Stimulated activated naive CD8-positive, alpha-beta T cell treated with anti-CD3 and anti-CD28 coated beads, Interleukin-15, Interleukin-2, amounts not matched to agents 100 ng/mL and 50 ng/mL, for 24 hours (primary cell): ENCODE measurements around the gene GGTLC1.

Experiments used
- H3K27ac Mint-ChIP-seq: one replicate; pipeline ENCODE4 v1.8.0; 2021; ENCODE audit warnings: mild to moderate bottlenecking, mixed read lengths
- H3K27me3 Mint-ChIP-seq: one replicate; pipeline ENCODE4 v1.8.0; 2021; ENCODE audit warnings: mixed read lengths
- H3K36me3 Mint-ChIP-seq: one replicate; pipeline ENCODE4 v1.8.0; 2021; ENCODE audit warnings: low read depth, mixed read lengths
- H3K4me1 Mint-ChIP-seq: one replicate; pipeline ENCODE4 v1.8.0; 2021; ENCODE audit warnings: low read depth, mixed read lengths
- H3K4me3 Mint-ChIP-seq: one replicate; pipeline ENCODE4 v1.8.0; 2021; ENCODE audit warnings: mild to moderate bottlenecking, mixed read lengths
- H3K9me3 Mint-ChIP-seq: one replicate; pipeline ENCODE4 v1.8.0; 2021; ENCODE audit warnings: mixed read lengths

Gene GGTLC1

GRCh38 chr20:23988561-23988960, at the start of gene GGTLC1:
Gene GGTLC1 (minus strand): TSS chr20:23988779. CDS start chr20:23986611, 2,168 bp downstream.
- Mint-ChIP-seq H3K4me3 (no peak within 1 kb of the TSS), H3K36me3 (no peaks in the 10 kb centered on the region), H3K4me1 (no peaks in the 10 kb centered on the region), H3K27ac (no peak within 1 kb of the TSS), H3K9me3 (no peaks in the 10 kb centered on the region), H3K27me3 (no peaks in the 10 kb centered on the region)

- H3K4me3 Mint-ChIP-seq: no peak overlapping the region
- H3K27ac Mint-ChIP-seq: no peak overlapping the region
- H3K4me1 Mint-ChIP-seq: peaks cover 25% of the 10 kb centered on the region
- H3K9me3 Mint-ChIP-seq: peaks cover 5% of the 10 kb centered on the region
- no peaks in the 10 kb centered on the region for H3K36me3 Mint-ChIP-seq
- H3K27me3 Mint-ChIP-seq: no peaks in the 10 kb centered on the region
Observed at GRCh38 chr20:24034820-24035219, 46.2 kb upstream of the GGTLC1 start.

GRCh38 chr20:24033565-24033964, 45.0 kb upstream of the GGTLC1 start:
- Mint-ChIP-seq H3K4me1 (peaks cover 25% of the 10 kb centered on the region), H3K4me3 (no peak overlapping the region), H3K36me3 (no peaks in the 10 kb centered on the region), H3K27me3 (no peaks in the 10 kb centered on the region), H3K9me3 (peaks cover 5% of the 10 kb centered on the region), H3K27ac (peak overlapping the region; percentile 77)

- peak overlapping the region; percentile 77 for H3K27ac Mint-ChIP-seq
- peaks cover 5% of the 10 kb centered on the region for H3K9me3 Mint-ChIP-seq
- H3K4me1 Mint-ChIP-seq: peaks cover 26% of the 10 kb centered on the region
- H3K27me3 Mint-ChIP-seq: no peaks in the 10 kb centered on the region
- H3K4me3 Mint-ChIP-seq: no peak overlapping the region
- H3K36me3 Mint-ChIP-seq: no peaks in the 10 kb centered on the region
Observed at GRCh38 chr20:24033151-24033550, 44.6 kb upstream of the GGTLC1 start.

GRCh38 chr20:24032400-24032898, 43.9 kb upstream of the GGTLC1 start:
- Mint-ChIP-seq H3K9me3 (peaks cover 5% of the 10 kb centered on the region), H3K36me3 (no peaks in the 10 kb centered on the region), H3K4me3 (peak overlapping the region; percentile 12), H3K4me1 (peaks cover 33% of the 10 kb centered on the region), H3K27ac (peak overlapping the region; percentile 77), H3K27me3 (no peaks in the 10 kb centered on the region)

GRCh38 chr20:24027229-24027628, 38.6 kb upstream of the GGTLC1 start:
- peak overlapping the region; percentile 92 for H3K27ac Mint-ChIP-seq
- H3K27me3 Mint-ChIP-seq: no peaks in the 10 kb centered on the region
- peaks cover 38% of the 10 kb centered on the region for H3K4me1 Mint-ChIP-seq
- peak overlapping the region; percentile 48 for H3K4me3 Mint-ChIP-seq
- H3K9me3 Mint-ChIP-seq: peaks cover 12% of the 10 kb centered on the region
- H3K36me3 Mint-ChIP-seq: peaks cover 3% of the 10 kb centered on the region

- H3K4me1 Mint-ChIP-seq: peaks cover 23% of the 10 kb centered on the region
- no peak overlapping the region for H3K27ac Mint-ChIP-seq
- peaks cover 3% of the 10 kb centered on the region for H3K27me3 Mint-ChIP-seq
- H3K4me3 Mint-ChIP-seq: no peak overlapping the region
- H3K9me3 Mint-ChIP-seq: peaks cover 7% of the 10 kb centered on the region
- H3K36me3 Mint-ChIP-seq: peaks cover 3% of the 10 kb centered on the region
Observed at GRCh38 chr20:24022621-24023180, 34.1 kb upstream of the GGTLC1 start.

- Mint-ChIP-seq H3K27ac (no peak overlapping the region), H3K36me3 (no peaks in the 10 kb centered on the region), H3K27me3 (peaks cover 5% of the 10 kb centered on the region), H3K9me3 (no peaks in the 10 kb centered on the region), H3K4me1 (peaks cover 6% of the 10 kb centered on the region), H3K4me3 (no peak overlapping the region)
Observed at GRCh38 chr20:24018796-24019195, 30.2 kb upstream of the GGTLC1 start.

GRCh38 chr20:24017458-24017755, 28.8 kb upstream of the GGTLC1 start:
- Mint-ChIP-seq H3K27ac (no peak overlapping the region), H3K36me3 (no peaks in the 10 kb centered on the region), H3K9me3 (no peaks in the 10 kb centered on the region), H3K27me3 (peaks cover 5% of the 10 kb centered on the region), H3K4me1 (peaks cover 6% of the 10 kb centered on the region), H3K4me3 (no peak overlapping the region)

GRCh38 chr20:24016607-24017457, 28.3 kb upstream of the GGTLC1 start:
- Mint-ChIP-seq H3K27me3 (peaks cover 5% of the 10 kb centered on the region), H3K27ac (no peak overlapping the region), H3K4me3 (no peak overlapping the region), H3K9me3 (no peaks in the 10 kb centered on the region), H3K4me1 (peaks cover 6% of the 10 kb centered on the region), H3K36me3 (no peaks in the 10 kb centered on the region)

GRCh38 chr20:24013953-24014352, 25.4 kb upstream of the GGTLC1 start:
- Mint-ChIP-seq H3K4me3 (no peak overlapping the region), H3K9me3 (no peaks in the 10 kb centered on the region), H3K27me3 (peaks cover 5% of the 10 kb centered on the region), H3K27ac (no peak overlapping the region), H3K36me3 (no peaks in the 10 kb centered on the region), H3K4me1 (peaks cover 6% of the 10 kb centered on the region)

GRCh38 chr20:24011282-24011681, 22.7 kb upstream of the GGTLC1 start:
- Mint-ChIP-seq H3K9me3 (no peaks in the 10 kb centered on the region), H3K27me3 (no peaks in the 10 kb centered on the region), H3K4me3 (no peak overlapping the region), H3K36me3 (no peaks in the 10 kb centered on the region), H3K4me1 (no peaks in the 10 kb centered on the region), H3K27ac (no peak overlapping the region)

- Mint-ChIP-seq H3K4me3 (no peak overlapping the region), H3K4me1 (no peaks in the 10 kb centered on the region), H3K27me3 (no peaks in the 10 kb centered on the region), H3K27ac (no peak overlapping the region), H3K36me3 (no peaks in the 10 kb centered on the region), H3K9me3 (no peaks in the 10 kb centered on the region)
Observed at GRCh38 chr20:24007758-24008157, 19.2 kb upstream of the GGTLC1 start.

- Mint-ChIP-seq H3K4me1 (no peaks in the 10 kb centered on the region), H3K9me3 (no peaks in the 10 kb centered on the region), H3K36me3 (no peaks in the 10 kb centered on the region), H3K4me3 (no peak overlapping the region), H3K27ac (no peak overlapping the region), H3K27me3 (no peaks in the 10 kb centered on the region)
Observed at GRCh38 chr20:24007073-24007595, 18.6 kb upstream of the GGTLC1 start.

GRCh38 chr20:24006626-24007025, 18.0 kb upstream of the GGTLC1 start:
- no peaks in the 10 kb centered on the region for H3K9me3 Mint-ChIP-seq
- no peaks in the 10 kb centered on the region for H3K27me3 Mint-ChIP-seq
- H3K27ac Mint-ChIP-seq: no peak overlapping the region
- H3K4me3 Mint-ChIP-seq: no peak overlapping the region
- H3K36me3 Mint-ChIP-seq: no peaks in the 10 kb centered on the region
- no peaks in the 10 kb centered on the region for H3K4me1 Mint-ChIP-seq
